Sigmoid colon (tissue), 7 donors: Measurements from ENCODE around the gene AGTRAP. TPM values are rescaled to one million over a fixed set of nuclear protein-coding genes. Genes with fewer than 3 reads are reported as not detected.

Experiments used
- DNase-seq: peaks from one replicate; pipeline ENCODE4 v3.0.0-alpha.2; 2019
- H3K27ac ChIP-seq, 4 donors: fragments of 200-600 bp; sonication (generic); one replicate each; pipeline ENCODE4 v1.5.1; 2016 to 2019; ENCODE audit warnings: mild to moderate bottlenecking in 1 of 4
- H3K27me3 ChIP-seq, 3 donors: fragments of 200-600 bp; sonication (generic); one replicate each; pipeline ENCODE4 v1.5.1; 2019; ENCODE audit warnings: mild to moderate bottlenecking in 1 of 3
- H3K36me3 ChIP-seq, 4 donors: fragments of 200-600 bp; sonication (generic); one replicate each; pipeline ENCODE4 v1.5.1; 2016 to 2019
- H3K4me1 ChIP-seq, 4 donors: fragments of 200-600 bp; sonication (generic); one replicate each; pipeline ENCODE4 v1.5.1; 2017 to 2019
- H3K4me3 ChIP-seq, 4 donors: fragments of 200-600 bp; sonication (generic); one replicate each; pipeline ENCODE4 v1.5.1; 2017 to 2019; ENCODE audit warnings: mild to moderate bottlenecking in 2 of 4, moderate library complexity in 1 of 4
- H3K9me3 ChIP-seq, 4 donors: fragments of 200-600 bp in 3 of 4; sonication (generic) in 3 of 4; one replicate each; pipeline versions ENCODE4 v1.5.1 to v1.6.1; 2013 to 2019
- EP300 ChIP-seq, 4 donors: sonication (generic); formaldehyde crosslinking; IDR thresholded peaks; one replicate each; pipeline ENCODE4 v1.6.1; 2017; ENCODE audit warnings: antibody characterized with exemption in 4 of 4
- POLR2A ChIP-seq, 2 donors: fragments of 450-650 bp; IDR thresholded peaks; one replicate each; pipeline ENCODE4 v1.6.1; 2016; ENCODE audit warnings: antibody characterized with exemption in 2 of 2, mild to moderate bottlenecking in 2 of 2, moderate library complexity in 2 of 2
- POLR2AphosphoS5 ChIP-seq, 4 donors: sonication (generic); formaldehyde crosslinking; IDR thresholded peaks; one replicate each; pipeline ENCODE4 v1.6.1; 2017; ENCODE audit warnings: antibody characterized with exemption in 4 of 4
- WGBS, 2 donors: extraction: QIAGEN DNeasy Blood & Tissue Kit; methylation state at CpG; one replicate each; pipeline ENCODE4 v1.1.7; 2013; 5-methylcytosine and 5-hydroxymethylcytosine counted together
- intact Hi-C: fragments of 100-400 bp; cut with DNase I; formaldehyde crosslinking; loops from one replicate; pipeline ENCODE4 v1.15.1; 2023
- polyA plus RNA-seq, 3 donors: library from polyadenylated mRNA; stranded (reverse); fragments of 200-250 nt; gene quantifications; one replicate each; pipeline ENCODE4 v1.2.3, GENCODE V29; 2013
- total RNA-seq, 4 donors: library from RNA; depleted of rRNA; stranded (reverse); fragments of >200 nt; gene quantifications; one replicate each; pipeline ENCODE4 v1.1.0, GENCODE V29; 2016
- TF ChIP-seq, protein P1 (sequence below), 4 experiments: fragments of 450-650 bp in 3 of 4; fragments of 200-600 bp in 1 of 4; IDR thresholded peaks; one replicate each; pipeline ENCODE4 v1.5.1; 2016 to 2019; ENCODE audit warnings: antibody characterized with exemption in 4 of 4, mild to moderate bottlenecking in 3 of 4, moderate library complexity in 2 of 4
- donor health status: healthy with polysubstance abuse.
- donor health status: Bipolar disorder and iron deficiency.
- donor health status: healthy.

Gene AGTRAP
- total and polyA plus RNA-seq, 7 donors = 6.7 to 58.3 (median 27.7) TPM

DNA sequence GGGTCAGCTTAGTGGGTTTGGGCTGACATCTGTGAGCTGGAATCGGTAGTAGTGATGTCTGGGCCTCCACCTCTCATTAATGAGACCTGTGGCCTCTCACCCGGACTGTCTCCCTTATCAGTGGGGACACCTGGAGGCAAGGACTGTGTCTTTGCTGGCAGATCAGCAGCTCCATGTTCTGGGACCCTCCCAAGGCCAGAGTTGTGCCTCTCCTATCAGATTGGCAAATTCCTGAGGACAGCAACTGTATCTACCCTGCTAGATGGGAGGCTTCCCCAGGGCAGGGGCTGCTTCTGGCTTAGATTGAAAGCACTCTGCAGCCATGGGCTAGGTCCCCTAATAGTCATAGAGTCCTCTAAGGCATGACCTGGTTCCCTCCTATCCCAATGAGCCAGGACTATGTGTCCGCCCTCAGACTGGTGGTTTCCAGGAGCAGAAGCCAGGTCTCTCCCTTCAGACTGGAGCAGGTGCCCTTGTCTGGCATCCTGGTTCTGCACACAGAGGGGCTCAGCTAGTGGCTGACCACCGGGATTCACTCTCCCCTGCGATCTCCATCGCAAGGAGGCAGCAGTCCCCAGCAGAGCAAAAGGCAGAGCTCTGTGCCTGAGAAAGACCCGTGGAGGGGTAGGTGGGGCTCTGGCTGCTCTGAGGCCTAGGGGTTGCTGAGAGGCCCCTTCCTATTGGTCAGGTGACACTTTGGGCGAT is 38.6 kb upstream of the AGTRAP start:
- H3K36me3 ChIP-seq = no peaks in the 10 kb centered on the region
- no peak overlapping the region for H3K4me3 ChIP-seq
- H3K4me1 ChIP-seq = peaks cover 0 to 11% (median 8%) of the 10 kb centered on the region in 4 donors
- no peak for DNase-seq
- no peaks in the 10 kb centered on the region for H3K9me3 ChIP-seq
- no peak overlapping the region for H3K27ac ChIP-seq
- TF ChIP-seq, protein P1, sequence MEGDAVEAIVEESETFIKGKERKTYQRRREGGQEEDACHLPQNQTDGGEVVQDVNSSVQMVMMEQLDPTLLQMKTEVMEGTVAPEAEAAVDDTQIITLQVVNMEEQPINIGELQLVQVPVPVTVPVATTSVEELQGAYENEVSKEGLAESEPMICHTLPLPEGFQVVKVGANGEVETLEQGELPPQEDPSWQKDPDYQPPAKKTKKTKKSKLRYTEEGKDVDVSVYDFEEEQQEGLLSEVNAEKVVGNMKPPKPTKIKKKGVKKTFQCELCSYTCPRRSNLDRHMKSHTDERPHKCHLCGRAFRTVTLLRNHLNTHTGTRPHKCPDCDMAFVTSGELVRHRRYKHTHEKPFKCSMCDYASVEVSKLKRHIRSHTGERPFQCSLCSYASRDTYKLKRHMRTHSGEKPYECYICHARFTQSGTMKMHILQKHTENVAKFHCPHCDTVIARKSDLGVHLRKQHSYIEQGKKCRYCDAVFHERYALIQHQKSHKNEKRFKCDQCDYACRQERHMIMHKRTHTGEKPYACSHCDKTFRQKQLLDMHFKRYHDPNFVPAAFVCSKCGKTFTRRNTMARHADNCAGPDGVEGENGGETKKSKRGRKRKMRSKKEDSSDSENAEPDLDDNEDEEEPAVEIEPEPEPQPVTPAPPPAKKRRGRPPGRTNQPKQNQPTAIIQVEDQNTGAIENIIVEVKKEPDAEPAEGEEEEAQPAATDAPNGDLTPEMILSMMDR (IDR thresholded peaks at IDR 0.05) = no peak
- TF ChIP-seq POLR2AphosphoS5 (IDR thresholded peaks at IDR 0.05) (no peak), POLR2A (IDR thresholded peaks at IDR 0.05) (no peak), EP300 (IDR thresholded peaks at IDR 0.05) (no peak)
- H3K27me3 ChIP-seq = peaks cover 1 to 83% (median 23%) of the 10 kb centered on the region in 3 donors
- intact Hi-C loops = no loop called here
- 60 to 70% methylated on average over 8 of the region's 8 CpGs for WGBS, 2 donors

DNA sequence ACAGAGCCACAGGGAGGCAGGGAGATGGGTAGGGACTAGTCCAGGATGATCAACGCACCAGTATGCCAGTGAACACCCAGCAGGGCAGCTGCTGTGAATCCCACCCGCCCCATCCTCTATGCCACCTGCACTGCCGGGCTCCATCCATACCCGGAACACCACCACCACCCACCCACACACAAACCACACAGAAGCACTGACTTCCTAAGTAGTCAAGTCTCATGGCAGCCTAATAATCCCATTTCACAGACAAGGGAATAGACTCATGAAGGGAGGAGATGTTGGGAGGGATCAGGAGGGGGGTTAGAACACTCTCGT is 38.1 kb upstream of the AGTRAP start:
- Histone ChIP-seq H3K27ac (no peak overlapping the region), H3K9me3 (no peaks in the 10 kb centered on the region), H3K27me3 (peaks cover 0 to 83% (median 20%) of the 10 kb centered on the region in 3 donors), H3K4me3 (no peak overlapping the region), H3K36me3 (no peaks in the 10 kb centered on the region), H3K4me1 (peaks cover 0 to 11% (median 8%) of the 10 kb centered on the region in 4 donors)
- TF ChIP-seq, protein P1 (IDR thresholded peaks at IDR 0.05) = no peak
- TF ChIP-seq EP300 (IDR thresholded peaks at IDR 0.05) (no peak), POLR2AphosphoS5 (IDR thresholded peaks at IDR 0.05) (no peak), POLR2A (IDR thresholded peaks at IDR 0.05) (no peak)
- intact Hi-C loops = no loop called here
- no peak for DNase-seq
- 73 to 75% methylated on average over 5 of the region's 5 CpGs for WGBS, 2 donors

DNA sequence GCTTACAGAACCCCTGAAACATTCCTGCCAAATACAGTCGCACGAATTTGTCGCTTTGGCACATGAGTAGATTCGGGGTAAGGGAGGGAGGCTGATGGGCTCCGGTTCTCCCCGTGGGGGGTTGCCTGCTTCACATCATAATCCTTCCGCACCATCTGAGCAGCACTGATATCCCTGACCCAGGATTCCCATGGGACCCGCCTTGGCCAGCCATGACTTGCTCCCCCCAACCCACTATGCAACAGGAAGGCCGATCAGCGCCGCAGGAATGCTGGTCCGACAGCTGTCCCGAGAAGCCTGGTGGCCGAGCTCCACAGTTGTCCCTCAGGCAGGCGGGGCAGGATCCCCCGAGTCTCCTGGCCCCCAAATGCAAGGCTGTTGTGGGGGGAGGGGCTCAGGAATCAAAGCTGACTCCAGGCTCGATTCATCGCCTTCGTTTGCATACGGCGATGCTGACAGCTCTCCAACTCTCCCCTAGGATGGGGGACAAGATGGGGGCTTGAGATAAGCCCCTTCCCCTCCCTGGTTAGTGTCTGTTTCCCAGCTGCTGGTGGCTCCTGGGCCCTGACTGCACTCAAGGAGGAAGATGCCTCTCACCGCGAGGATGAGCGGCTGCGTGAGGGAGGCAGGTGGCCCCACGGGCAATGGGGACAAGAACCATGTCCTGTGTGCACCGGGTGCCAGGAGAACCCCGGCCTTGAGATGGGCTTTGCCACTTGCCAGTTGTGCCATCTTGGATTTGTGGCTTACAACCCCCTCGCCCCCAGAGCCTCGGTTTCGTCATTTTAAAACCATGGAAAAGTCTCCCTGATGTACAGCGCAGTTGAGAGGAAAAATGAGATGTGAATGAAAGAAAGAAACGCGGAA is 35.1 kb upstream of the AGTRAP start:
- Histone ChIP-seq H3K27me3 (peaks cover 0 to 85% (median 20%) of the 10 kb centered on the region in 3 donors), H3K4me3 (no peak overlapping the region), H3K9me3 (no peaks in the 10 kb centered on the region), H3K4me1 (peaks cover 0 to 11% (median 8%) of the 10 kb centered on the region in 4 donors), H3K36me3 (no peaks in the 10 kb centered on the region), H3K27ac (no peak overlapping the region)
- DNase-seq = no peak
- TF ChIP-seq POLR2AphosphoS5 (IDR thresholded peaks at IDR 0.05) (no peak), POLR2A (IDR thresholded peaks at IDR 0.05) (no peak), EP300 (IDR thresholded peaks at IDR 0.05) (no peak)
- TF ChIP-seq, protein P1 (IDR thresholded peaks at IDR 0.05) = no peak
- 53 to 65% methylated on average over 34 of the region's 34 CpGs for WGBS, 2 donors
- intact Hi-C loops = loop anchor here (5.0 kb wide), 1 partner anchor 299 kb away; no protein-coding TSS in a partner anchor

DNA sequence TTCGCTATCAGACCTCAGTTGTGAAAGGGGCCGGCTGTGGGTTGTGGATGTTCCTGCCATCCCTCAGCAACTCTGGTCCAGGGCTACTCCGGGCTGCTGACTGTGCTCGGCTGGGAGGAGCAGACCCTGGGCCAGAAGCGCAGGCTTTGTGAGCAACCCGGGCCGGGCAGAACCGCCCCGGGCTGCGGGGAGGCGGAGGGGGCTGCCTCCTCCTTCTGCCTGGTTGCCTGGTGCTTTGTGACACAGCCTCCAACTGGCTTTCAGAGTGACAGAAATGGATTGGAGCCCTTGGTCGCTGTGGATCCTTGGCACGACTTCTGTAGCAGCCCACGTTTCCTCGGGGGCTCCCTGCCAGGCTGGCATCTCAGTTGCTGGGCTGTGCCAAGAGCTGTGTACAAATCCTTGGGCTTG is 34.4 kb upstream of the AGTRAP start:
- no peaks in the 10 kb centered on the region for H3K36me3 ChIP-seq
- WGBS, 2 donors = 55 to 56% methylated on average over 15 of the region's 15 CpGs
- no peak overlapping the region for H3K4me3 ChIP-seq
- peaks cover 0 to 11% (median 8%) of the 10 kb centered on the region in 4 donors for H3K4me1 ChIP-seq
- H3K27ac ChIP-seq = no peak overlapping the region
- no peak for DNase-seq
- intact Hi-C loops = loop anchor here (5.0 kb wide), 1 partner anchor 299 kb away; no protein-coding TSS in a partner anchor
- peaks cover 0 to 86% (median 14%) of the 10 kb centered on the region in 3 donors for H3K27me3 ChIP-seq
- TF ChIP-seq, protein P1 (IDR thresholded peaks at IDR 0.05) = no peak
- TF ChIP-seq POLR2A (IDR thresholded peaks at IDR 0.05) = no peak
- no peak for TF ChIP-seq EP300 (IDR thresholded peaks at IDR 0.05)
- TF ChIP-seq POLR2AphosphoS5 (IDR thresholded peaks at IDR 0.05) = no peak
- H3K9me3 ChIP-seq = no peaks in the 10 kb centered on the region
